ENCODE data around the gene HOXB6. TPM values are rescaled to one million over a fixed set of nuclear protein-coding genes. Genes with fewer than 3 reads are reported as not detected.

The HOXB6 gene
- total RNA-seq, 1 experiment from 2014 or later: 64.8 TPM

DNA sequence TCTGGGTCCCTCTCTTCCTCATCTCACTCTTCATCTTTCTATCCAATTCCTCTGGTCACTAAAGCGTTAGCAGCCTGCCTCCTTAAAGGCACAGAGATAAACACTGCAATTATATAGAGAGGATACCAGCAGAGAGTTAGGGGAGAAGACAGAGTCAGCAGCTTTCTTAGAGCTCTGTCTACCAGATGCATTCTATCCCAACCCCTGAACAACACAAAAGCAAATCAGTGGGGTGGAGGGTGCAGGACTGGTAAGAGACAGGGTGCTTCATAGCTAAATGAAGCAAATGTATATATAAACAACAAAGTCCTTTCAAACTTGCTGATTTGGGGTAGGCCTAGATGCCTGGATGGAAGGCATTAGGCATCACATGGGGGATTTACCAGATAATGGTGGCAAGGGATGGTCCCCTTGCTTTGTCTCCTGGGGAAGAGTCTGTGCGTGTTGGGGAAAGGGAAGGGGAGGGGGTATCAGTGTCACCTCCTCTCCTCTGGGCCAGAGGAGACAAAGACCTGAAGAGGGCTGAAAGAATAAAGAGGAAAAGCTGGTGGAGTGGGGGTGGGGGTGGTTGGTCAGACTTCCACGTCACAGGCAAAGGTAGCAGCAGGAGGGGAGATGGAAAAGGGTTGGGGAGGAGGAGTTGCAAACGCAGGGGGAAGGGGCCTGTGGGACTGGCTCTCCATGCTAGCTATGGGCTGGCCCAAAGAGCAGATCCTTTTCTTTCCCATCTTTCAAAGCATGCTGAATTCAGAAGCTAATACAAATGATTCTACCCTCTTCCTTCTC is 38.7 kb downstream of the HOXB6 start:
- DNase-seq (ENCODE audit: low read depth, low spot score) (no peak), ATAC-seq (no peak)
- intact Hi-C loops (cut with micrococcal nuclease): no loop called here
- ChIA-PET CTCF (no interaction called here), POLR2A (no interaction called here), RAD21 (ENCODE audit: low non-redundant PET in 1 of 2, low total read pairs in 2 of 2, uncharacterized antibody in 2 of 2, unreplicated experiment in 2 of 2) (no interaction called here)
- no TSS peak for BruUV-seq (replicated peaks)
- Histone ChIP-seq H3K36me3 (ENCODE audit: control insufficient read depth in 1 of 2, insufficient read depth in 2 of 2, low read length in 2 of 2) (no peaks in the 10 kb centered on the region), H3K4me3 (replicated peaks in 1 of 2; ENCODE audit: low read depth in 1 of 2, low read length in 2 of 2) (no peak overlapping the region), H3K27me3 (ENCODE audit: insufficient read depth, low read length) (no peaks in the 10 kb centered on the region), H3K9me3 (ENCODE audit: control insufficient read depth in 1 of 2, insufficient read depth in 1 of 2, low read depth in 1 of 2, low read length in 2 of 2) (no peaks in the 10 kb centered on the region), H3K9me2 (ENCODE audit: insufficient read depth) (no peaks in the 10 kb centered on the region), H3K9ac (ENCODE audit: low read length) (no peak overlapping the region), H3K27ac (ENCODE audit: low read depth, low read length) (no peak overlapping the region), H4K20me1 (ENCODE audit: insufficient read depth) (no peaks in the 10 kb centered on the region), H3K4me1 (ENCODE audit: control insufficient read depth in 1 of 2, insufficient read depth in 2 of 2, low read length in 2 of 2) (no peaks in the 10 kb centered on the region), H3K4me2 (ENCODE audit: low read length) (no peak overlapping the region), H2AFZ (ENCODE audit: low read depth, low read length, poor library complexity, severe bottlenecking) (no peak overlapping the region), H3K79me2 (ENCODE audit: insufficient read depth, low read length) (peaks cover 43% of the 10 kb centered on the region)
- no peak for TF ChIP-seq ZFX (IDR thresholded peaks at IDR 0.05)
- TF ChIP-seq POLR2AphosphoS5 (IDR thresholded peaks at IDR 0.05; ENCODE audit: low read depth, low read length): no peak
- TF ChIP-seq YY1 (IDR thresholded peaks at IDR 0.05; ENCODE audit: extremely low read depth, insufficient replicate concordance, low read depth, low read length): no peak
- no peak for TF ChIP-seq CBX3 (IDR thresholded peaks at IDR 0.05; ENCODE audit: low read depth)
- TF ChIP-seq, protein P1, sequence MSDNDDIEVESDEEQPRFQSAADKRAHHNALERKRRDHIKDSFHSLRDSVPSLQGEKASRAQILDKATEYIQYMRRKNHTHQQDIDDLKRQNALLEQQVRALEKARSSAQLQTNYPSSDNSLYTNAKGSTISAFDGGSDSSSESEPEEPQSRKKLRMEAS (IDR thresholded peaks at IDR 0.05): no peak
- no peak for TF ChIP-seq TCF7L2 (IDR thresholded peaks at IDR 0.05; ENCODE audit: borderline replicate concordance, extremely low read depth, insufficient read depth, insufficient read length)
- TF ChIP-seq, protein P2, sequence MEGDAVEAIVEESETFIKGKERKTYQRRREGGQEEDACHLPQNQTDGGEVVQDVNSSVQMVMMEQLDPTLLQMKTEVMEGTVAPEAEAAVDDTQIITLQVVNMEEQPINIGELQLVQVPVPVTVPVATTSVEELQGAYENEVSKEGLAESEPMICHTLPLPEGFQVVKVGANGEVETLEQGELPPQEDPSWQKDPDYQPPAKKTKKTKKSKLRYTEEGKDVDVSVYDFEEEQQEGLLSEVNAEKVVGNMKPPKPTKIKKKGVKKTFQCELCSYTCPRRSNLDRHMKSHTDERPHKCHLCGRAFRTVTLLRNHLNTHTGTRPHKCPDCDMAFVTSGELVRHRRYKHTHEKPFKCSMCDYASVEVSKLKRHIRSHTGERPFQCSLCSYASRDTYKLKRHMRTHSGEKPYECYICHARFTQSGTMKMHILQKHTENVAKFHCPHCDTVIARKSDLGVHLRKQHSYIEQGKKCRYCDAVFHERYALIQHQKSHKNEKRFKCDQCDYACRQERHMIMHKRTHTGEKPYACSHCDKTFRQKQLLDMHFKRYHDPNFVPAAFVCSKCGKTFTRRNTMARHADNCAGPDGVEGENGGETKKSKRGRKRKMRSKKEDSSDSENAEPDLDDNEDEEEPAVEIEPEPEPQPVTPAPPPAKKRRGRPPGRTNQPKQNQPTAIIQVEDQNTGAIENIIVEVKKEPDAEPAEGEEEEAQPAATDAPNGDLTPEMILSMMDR (IDR thresholded peaks at IDR 0.05 in 2 of 3, conservative IDR thresholded peaks at IDR 0.05 in 1 of 3; ENCODE audit: borderline replicate concordance in 1 of 3, insufficient read depth in 1 of 3, low read depth in 2 of 3, low read length in 2 of 3): no peak
- TF ChIP-seq SP1 (IDR thresholded peaks at IDR 0.05; ENCODE audit: low read depth): no peak
- no peak for TF ChIP-seq RAD21 (IDR thresholded peaks at IDR 0.05; ENCODE audit: low read depth)
- no peak for TF ChIP-seq SIN3A (IDR thresholded peaks at IDR 0.05; ENCODE audit: low read depth)
- no peak for TF ChIP-seq SRF (IDR thresholded peaks at IDR 0.05; ENCODE audit: low read depth)
- TF ChIP-seq, protein P3, sequence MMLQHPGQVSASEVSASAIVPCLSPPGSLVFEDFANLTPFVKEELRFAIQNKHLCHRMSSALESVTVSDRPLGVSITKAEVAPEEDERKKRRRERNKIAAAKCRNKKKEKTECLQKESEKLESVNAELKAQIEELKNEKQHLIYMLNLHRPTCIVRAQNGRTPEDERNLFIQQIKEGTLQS (IDR thresholded peaks at IDR 0.05): no peak
- TF ChIP-seq EGR1 (IDR thresholded peaks at IDR 0.05; ENCODE audit: low read depth): no peak
- TF ChIP-seq FOSL1 (IDR thresholded peaks at IDR 0.05; ENCODE audit: low read depth): no peak
- no peak for TF ChIP-seq POLR2A (IDR thresholded peaks at IDR 0.05; ENCODE audit: borderline replicate concordance, extremely low read depth, insufficient read depth, insufficient read length)
- TF ChIP-seq CEBPB (IDR thresholded peaks at IDR 0.05; ENCODE audit: low read depth): no peak
- TF ChIP-seq, protein P4, sequence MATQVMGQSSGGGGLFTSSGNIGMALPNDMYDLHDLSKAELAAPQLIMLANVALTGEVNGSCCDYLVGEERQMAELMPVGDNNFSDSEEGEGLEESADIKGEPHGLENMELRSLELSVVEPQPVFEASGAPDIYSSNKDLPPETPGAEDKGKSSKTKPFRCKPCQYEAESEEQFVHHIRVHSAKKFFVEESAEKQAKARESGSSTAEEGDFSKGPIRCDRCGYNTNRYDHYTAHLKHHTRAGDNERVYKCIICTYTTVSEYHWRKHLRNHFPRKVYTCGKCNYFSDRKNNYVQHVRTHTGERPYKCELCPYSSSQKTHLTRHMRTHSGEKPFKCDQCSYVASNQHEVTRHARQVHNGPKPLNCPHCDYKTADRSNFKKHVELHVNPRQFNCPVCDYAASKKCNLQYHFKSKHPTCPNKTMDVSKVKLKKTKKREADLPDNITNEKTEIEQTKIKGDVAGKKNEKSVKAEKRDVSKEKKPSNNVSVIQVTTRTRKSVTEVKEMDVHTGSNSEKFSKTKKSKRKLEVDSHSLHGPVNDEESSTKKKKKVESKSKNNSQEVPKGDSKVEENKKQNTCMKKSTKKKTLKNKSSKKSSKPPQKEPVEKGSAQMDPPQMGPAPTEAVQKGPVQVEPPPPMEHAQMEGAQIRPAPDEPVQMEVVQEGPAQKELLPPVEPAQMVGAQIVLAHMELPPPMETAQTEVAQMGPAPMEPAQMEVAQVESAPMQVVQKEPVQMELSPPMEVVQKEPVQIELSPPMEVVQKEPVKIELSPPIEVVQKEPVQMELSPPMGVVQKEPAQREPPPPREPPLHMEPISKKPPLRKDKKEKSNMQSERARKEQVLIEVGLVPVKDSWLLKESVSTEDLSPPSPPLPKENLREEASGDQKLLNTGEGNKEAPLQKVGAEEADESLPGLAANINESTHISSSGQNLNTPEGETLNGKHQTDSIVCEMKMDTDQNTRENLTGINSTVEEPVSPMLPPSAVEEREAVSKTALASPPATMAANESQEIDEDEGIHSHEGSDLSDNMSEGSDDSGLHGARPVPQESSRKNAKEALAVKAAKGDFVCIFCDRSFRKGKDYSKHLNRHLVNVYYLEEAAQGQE (IDR thresholded peaks at IDR 0.05; ENCODE audit: low read depth): no peak
- TF ChIP-seq, protein P5, sequence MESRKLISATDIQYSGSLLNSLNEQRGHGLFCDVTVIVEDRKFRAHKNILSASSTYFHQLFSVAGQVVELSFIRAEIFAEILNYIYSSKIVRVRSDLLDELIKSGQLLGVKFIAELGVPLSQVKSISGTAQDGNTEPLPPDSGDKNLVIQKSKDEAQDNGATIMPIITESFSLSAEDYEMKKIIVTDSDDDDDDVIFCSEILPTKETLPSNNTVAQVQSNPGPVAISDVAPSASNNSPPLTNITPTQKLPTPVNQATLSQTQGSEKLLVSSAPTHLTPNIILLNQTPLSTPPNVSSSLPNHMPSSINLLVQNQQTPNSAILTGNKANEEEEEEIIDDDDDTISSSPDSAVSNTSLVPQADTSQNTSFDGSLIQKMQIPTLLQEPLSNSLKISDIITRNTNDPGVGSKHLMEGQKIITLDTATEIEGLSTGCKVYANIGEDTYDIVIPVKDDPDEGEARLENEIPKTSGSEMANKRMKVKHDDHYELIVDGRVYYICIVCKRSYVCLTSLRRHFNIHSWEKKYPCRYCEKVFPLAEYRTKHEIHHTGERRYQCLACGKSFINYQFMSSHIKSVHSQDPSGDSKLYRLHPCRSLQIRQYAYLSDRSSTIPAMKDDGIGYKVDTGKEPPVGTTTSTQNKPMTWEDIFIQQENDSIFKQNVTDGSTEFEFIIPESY (IDR thresholded peaks at IDR 0.05; ENCODE audit: extremely low read depth, insufficient replicate concordance, low read length): no peak
- TF ChIP-seq EZH2 (IDR thresholded peaks at IDR 0.05): no peak
